Measurements from ENCODE around the gene MCUR1.
"Not testable (repeated sequence)": the region's sequence is repeated elsewhere in the genome, so short reads cannot be mapped to it uniquely, and the experiment has no call there.

Gene MCUR1

DNA sequence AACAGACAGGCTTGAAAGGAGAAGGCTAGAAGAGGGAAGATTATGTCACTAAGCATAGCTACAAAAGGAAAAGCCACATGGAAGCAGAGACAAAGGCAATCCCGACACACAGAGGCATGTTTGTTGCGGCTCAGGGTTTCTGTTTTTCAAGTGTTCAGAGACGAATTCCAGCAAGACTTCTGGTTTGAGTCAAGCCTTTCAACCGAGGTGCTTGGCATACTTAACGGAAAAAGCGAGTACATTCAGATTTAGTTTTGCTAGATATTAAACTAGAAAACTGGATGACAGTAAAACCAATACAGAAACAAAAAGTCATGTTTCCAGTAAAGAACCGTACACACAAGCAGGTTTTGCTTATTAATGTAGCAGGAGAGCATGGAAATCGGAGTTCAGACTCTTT is 27.2 kb downstream of the MCUR1 start:
- in situ Hi-C loops (cut with MboI; ENCODE audit: low sequenced_read_pairs) = no loop called here
- Histone ChIP-seq H3K4me3 (no peak overlapping the region), H3K9me3 (no peaks in the 10 kb centered on the region), H3K4me1 (peaks cover 15% of the 10 kb centered on the region), H3K36me3 (replicated peaks) (no peaks in the 10 kb centered on the region; the same call in 1 of the 2 replicates), H3K27me3 (ENCODE audit: low read depth) (no peaks in the 10 kb centered on the region)
- peak; percentile 40 to 49 for DNase-seq (ENCODE audit: low spot score in 2 of 2)

DNA sequence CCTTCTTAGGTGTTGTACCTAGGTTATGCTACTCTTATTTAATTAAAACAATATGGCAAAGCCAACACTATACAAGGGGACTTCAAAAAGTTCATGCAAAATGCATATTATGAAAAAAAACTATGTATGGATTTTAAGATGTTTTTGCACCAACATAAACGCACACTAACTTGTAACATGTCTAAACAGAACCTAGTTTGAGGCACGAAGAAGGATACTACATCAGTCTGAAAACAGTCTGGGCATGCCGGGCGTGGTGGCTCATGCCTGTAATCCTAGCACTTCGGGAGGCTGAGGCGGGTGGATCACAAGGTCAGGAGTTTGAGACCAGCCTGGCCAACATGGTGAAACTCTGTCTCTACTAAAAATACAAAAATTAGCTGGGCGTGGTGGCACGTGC is 34.2 kb downstream of the MCUR1 start:
- DNase-seq (ENCODE audit: low spot score in 2 of 2); H3K36me3 ChIP-seq (replicated peaks); H3K27me3 ChIP-seq (ENCODE audit: low read depth); H3K9me3 ChIP-seq; H3K4me3 ChIP-seq; in situ Hi-C loops (cut with MboI; ENCODE audit: low sequenced_read_pairs); H3K4me1 ChIP-seq: not testable (repeated sequence)

DNA sequence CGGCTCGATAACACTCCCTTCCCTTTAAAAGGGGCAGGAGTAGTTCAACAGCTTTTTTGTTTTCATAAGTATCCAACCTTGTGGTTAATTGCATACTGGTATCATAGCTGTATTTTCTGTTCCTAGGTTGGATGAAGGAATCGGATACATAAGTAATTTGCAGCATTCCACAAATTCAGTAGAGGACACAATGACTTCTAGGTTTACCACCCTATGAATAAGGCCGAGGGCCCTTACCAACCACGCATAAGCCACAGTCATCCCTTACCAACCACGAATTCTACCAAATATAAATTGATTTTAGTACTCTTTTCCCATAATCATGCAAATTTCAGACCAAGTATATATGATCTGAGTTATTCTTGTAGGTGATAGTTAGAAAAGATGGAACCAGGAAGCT is 36.3 kb downstream of the MCUR1 start:
- H3K9me3 ChIP-seq = no peaks in the 10 kb centered on the region
- no peak for DNase-seq (ENCODE audit: low spot score in 2 of 2)
- in situ Hi-C loops (cut with MboI; ENCODE audit: low sequenced_read_pairs) = no loop called here
- H3K27me3 ChIP-seq (ENCODE audit: low read depth) = no peaks in the 10 kb centered on the region
- no peak overlapping the region for H3K4me3 ChIP-seq
- H3K36me3 ChIP-seq (replicated peaks) = no peaks in the 10 kb centered on the region
- H3K4me1 ChIP-seq = no peaks in the 10 kb centered on the region

DNA sequence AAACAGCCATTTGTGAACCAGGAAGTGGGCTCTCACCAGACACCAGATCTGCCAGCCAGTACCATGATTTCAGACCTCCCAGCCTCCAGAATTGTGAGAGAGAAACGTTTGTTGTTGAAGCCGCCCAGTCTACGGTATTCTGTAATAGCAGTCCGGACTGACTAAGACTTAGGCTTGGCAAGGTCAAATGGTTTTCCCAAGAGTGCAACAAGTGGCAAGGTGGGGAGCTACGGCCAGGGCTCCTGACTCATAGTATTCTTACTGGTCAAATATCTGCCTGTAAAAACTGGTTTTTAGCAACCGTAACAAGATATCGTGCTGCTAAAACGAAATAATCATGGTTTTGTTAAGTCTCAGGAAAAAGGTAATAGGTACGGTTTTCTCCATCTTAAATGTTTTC is 37.8 kb downstream of the MCUR1 start:
- in situ Hi-C loops (cut with MboI; ENCODE audit: low sequenced_read_pairs) = no loop called here
- Histone ChIP-seq H3K27me3 (ENCODE audit: low read depth) (no peaks in the 10 kb centered on the region), H3K36me3 (replicated peaks) (no peaks in the 10 kb centered on the region), H3K4me1 (no peaks in the 10 kb centered on the region), H3K4me3 (no peak overlapping the region), H3K9me3 (no peaks in the 10 kb centered on the region)
- DNase-seq (ENCODE audit: low spot score in 2 of 2) = no peak

- DNase-seq (ENCODE audit: low spot score in 2 of 2); in situ Hi-C loops (cut with MboI; ENCODE audit: low sequenced_read_pairs): not testable (repeated sequence)
Measured at GRCh38 chr6:13775466-13775865, 38.9 kb downstream of the MCUR1 start.

DNA sequence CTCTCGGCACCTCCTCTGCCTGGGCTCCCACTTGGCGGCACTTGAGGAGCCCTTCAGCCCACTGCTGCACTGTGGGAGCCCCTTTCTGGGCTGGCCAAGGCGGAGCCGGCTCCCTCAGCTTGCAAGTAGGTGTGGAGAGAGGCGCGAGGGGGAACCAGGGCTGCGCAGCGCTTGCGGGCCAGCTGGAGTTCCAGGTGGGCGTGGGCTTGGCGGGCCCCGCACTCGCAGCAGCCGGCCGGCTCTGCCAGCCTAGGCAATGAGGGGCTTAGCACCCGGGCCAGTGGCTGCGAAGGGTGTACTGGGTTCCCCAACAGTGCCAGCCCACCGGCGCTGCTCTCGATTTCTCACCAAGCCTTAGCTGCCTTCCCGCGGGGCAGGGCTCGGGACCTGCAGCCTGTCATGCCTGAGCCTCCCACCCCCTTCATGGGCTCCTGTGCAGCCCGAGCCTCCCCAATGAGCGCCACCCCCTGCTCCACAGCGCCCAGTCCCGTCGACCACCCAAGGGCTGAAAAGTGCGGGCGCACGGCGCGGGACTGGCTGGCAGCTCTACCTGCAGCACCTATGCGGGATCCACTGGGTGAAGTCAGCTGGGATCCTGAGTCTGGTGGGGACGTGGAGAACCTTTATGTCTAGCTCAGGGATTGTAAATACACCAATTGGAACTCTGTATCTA is 41.9 kb downstream of the MCUR1 start:
- H3K27me3 ChIP-seq (ENCODE audit: low read depth); H3K4me1 ChIP-seq; H3K9me3 ChIP-seq; H3K4me3 ChIP-seq; in situ Hi-C loops (cut with MboI; ENCODE audit: low sequenced_read_pairs); DNase-seq (ENCODE audit: low spot score in 2 of 2); H3K36me3 ChIP-seq (replicated peaks): not testable (repeated sequence)

More at GRCh38 chr6:13775466-13775865, 38.9 kb downstream of the MCUR1 start:
- not testable (repeated sequence) for H3K36me3 ChIP-seq (replicated peaks); H3K9me3 ChIP-seq; H3K4me1 ChIP-seq; H3K4me3 ChIP-seq; H3K27me3 ChIP-seq (ENCODE audit: low read depth)

- Histone ChIP-seq H3K4me1 (peaks cover 19% of the 10 kb centered on the region), H3K27me3 (ENCODE audit: low read depth) (no peaks in the 10 kb centered on the region), H3K4me3 (no peak overlapping the region), H3K36me3 (replicated peaks) (no peaks in the 10 kb centered on the region), H3K9me3 (no peaks in the 10 kb centered on the region)
- in situ Hi-C loops (cut with MboI; ENCODE audit: low sequenced_read_pairs) = no loop called here
- peak in 1 of 2 experiments; percentile 16 for DNase-seq (ENCODE audit: low spot score in 2 of 2)
Measured at GRCh38 chr6:13769655-13770053, 44.7 kb downstream of the MCUR1 start.

DNA sequence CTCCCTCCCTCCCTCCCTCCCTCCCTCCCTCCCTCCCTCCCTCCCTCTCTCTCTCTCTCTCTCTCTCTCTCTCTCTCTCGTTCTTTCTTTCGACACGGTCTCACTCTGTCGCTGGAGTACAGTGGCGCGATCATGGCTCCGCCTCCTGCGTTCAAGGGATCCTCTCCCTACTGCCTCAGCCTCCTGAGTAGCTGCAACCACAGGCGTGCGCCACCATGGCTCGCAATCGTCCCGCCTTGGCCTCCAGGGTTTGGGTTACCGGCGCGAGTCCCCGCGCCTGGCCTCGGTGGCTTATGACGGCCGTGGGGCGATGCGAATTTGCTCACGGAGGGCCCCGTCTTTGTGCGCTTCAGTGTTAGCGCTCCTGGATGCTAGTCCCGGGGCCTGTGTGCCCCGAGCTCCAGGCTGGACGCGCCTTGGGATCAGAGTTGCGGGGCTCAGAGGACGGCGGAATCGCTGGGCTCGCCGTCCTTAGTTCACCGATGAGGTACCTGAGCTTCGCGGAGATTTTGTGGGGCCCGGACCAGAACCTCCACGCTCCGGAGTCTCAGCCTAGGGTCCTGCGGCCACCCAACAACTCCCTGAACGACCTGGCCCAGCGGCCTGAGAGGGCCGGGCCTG is 45.2 kb downstream of the MCUR1 start:
- H3K4me1 ChIP-seq = peaks cover 19% of the 10 kb centered on the region
- in situ Hi-C loops (cut with MboI; ENCODE audit: low sequenced_read_pairs) = no loop called here
- no peak for DNase-seq (ENCODE audit: low spot score in 2 of 2)
- no peaks in the 10 kb centered on the region for H3K36me3 ChIP-seq (replicated peaks)
- no peak overlapping the region for H3K4me3 ChIP-seq
- no peaks in the 10 kb centered on the region for H3K9me3 ChIP-seq
- H3K27me3 ChIP-seq (ENCODE audit: low read depth) = no peaks in the 10 kb centered on the region

DNA sequence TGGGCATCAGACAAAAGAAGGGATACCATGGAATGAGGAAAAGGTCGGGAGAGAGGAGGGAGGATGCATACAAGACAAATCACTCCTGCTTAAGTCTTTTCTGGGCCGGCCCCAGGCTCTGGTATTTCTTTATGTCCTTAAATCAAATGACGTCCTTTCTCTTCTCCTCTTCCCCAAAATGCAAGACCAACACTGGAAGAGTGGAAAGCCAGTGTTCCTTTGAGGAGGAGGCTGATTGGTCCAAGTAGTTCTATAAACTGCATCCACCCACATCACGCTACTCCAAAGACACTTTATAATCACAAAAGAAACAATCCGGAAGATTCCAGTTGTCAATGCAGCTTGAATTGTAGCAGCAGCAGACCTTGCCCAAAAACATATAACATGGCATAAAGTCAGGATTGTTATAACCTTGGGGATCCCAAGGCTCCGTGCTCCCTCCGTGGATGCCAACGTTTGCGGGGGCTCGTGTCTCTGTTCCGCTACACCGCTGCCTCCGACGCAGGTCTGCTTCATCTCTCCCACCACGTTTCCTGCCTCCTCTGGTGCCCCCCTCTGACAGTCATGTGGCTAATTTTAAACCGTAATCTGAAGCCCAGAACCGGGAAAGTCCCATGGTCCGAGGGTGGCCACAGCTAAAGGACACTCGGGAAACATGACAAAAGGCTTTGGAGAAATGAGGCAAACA is 47.1 kb downstream of the MCUR1 start:
- Histone ChIP-seq H3K4me3 (no peak overlapping the region), H3K27me3 (ENCODE audit: low read depth) (no peaks in the 10 kb centered on the region), H3K9me3 (no peaks in the 10 kb centered on the region), H3K4me1 (peaks cover 19% of the 10 kb centered on the region), H3K36me3 (replicated peaks) (no peaks in the 10 kb centered on the region)
- in situ Hi-C loops (cut with MboI; ENCODE audit: low sequenced_read_pairs) = no loop called here
- peak; percentile 43 to 55 for DNase-seq (ENCODE audit: low spot score in 2 of 2)

- no peaks in the 10 kb centered on the region for H3K36me3 ChIP-seq (replicated peaks)
- peak; percentile 55 to 66 for DNase-seq (ENCODE audit: low spot score in 2 of 2)
- peaks cover 19% of the 10 kb centered on the region for H3K4me1 ChIP-seq
Measured at GRCh38 chr6:13766201-13766634, 48.1 kb downstream of the MCUR1 start.

DNA sequence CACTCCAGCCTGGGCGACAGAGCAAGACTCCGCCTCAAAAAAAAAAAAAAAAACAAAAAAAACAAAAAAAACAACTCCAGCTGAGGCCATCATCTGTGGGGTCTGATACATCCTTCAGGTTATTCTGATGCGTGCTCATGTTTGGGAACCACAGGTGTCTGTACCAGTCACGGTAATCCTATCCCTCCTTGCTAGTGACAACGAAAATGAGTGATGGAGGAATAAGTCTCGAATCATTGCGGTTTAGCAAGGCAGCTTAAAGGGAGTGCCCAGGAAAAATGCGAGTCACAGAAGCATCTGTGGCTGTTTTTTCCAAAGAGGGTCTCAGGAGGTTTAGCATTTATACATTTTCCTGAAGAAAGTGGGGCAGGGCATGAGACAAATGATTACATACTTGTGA is 48.8 kb downstream of the MCUR1 start:
- in situ Hi-C loops (cut with MboI; ENCODE audit: low sequenced_read_pairs) = no loop called here

More at GRCh38 chr6:13766201-13766634, 48.1 kb downstream of the MCUR1 start:
- Histone ChIP-seq H3K9me3 (no peaks in the 10 kb centered on the region), H3K4me3 (no peak overlapping the region), H3K27me3 (ENCODE audit: low read depth) (no peaks in the 10 kb centered on the region)
- in situ Hi-C loops (cut with MboI; ENCODE audit: low sequenced_read_pairs) = no loop called here

DNA sequence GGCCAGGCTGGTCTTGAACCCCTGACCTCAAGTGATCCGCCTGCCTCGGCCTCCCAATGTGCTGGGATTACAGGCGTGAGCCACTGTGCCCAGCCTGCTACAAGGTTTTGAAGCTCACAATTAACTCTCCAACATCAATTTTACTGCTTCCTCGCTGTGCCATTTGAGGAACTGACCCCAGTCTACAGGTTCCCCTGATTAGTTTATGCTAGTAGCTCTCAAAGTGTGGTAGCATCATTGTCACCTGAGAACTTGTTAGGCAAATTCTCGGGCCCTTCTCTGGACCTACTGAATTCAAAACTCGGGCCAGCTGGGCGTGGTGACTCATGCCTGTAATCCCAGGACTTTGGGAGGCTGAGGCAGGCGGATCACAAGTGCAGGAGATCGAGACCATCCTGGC is 49.4 kb downstream of the MCUR1 start:
- DNase-seq (ENCODE audit: low spot score in 2 of 2) = no peak
- peaks cover 19% of the 10 kb centered on the region for H3K4me1 ChIP-seq
- in situ Hi-C loops (cut with MboI; ENCODE audit: low sequenced_read_pairs) = no loop called here

More for the DNA sequence above, 48.8 kb downstream of the MCUR1 start:
- no peaks in the 10 kb centered on the region for H3K27me3 ChIP-seq (ENCODE audit: low read depth)
- H3K36me3 ChIP-seq (replicated peaks) = no peaks in the 10 kb centered on the region
- peak in 1 of 2 experiments; percentile 23 for DNase-seq (ENCODE audit: low spot score in 2 of 2)
- H3K4me1 ChIP-seq = peaks cover 19% of the 10 kb centered on the region
- no peaks in the 10 kb centered on the region for H3K9me3 ChIP-seq
- no peak overlapping the region for H3K4me3 ChIP-seq

DNA sequence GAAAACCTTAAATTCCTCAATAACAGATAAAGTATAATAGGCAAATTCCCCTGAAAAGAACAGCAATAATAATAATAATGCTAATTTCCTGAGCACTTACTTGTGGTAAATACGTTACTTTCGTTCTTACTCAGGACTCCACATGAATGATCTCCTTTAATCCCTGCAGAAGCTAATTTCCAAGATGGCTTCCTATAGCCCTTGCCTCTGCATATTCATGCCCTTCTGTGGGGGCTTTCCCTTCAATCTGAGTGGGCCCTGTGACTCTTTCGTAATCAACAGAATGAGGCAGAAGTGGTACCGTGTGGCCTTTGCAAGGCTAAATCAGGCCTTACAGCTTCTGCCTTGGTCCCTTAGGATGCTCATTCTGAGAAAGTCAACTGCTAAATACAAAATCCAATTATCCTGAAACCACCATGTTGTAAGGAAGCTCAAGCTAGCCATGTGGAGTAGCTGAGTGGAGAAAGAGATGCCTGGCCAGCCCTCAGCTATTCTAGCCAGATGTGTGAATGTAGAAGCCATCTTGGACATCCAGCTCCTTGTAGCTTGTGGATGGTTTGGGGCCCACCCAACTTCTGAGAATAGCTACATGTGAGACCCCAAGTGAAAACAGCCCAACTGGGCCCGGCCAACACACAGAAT is 50.5 kb downstream of the MCUR1 start:
- in situ Hi-C loops (cut with MboI; ENCODE audit: low sequenced_read_pairs) = no loop called here
- H3K27me3 ChIP-seq (ENCODE audit: low read depth) = no peaks in the 10 kb centered on the region
- no peak for DNase-seq (ENCODE audit: low spot score in 2 of 2)
- H3K4me3 ChIP-seq = no peak overlapping the region
- peaks cover 19% of the 10 kb centered on the region for H3K4me1 ChIP-seq
- H3K9me3 ChIP-seq = no peaks in the 10 kb centered on the region
- no peaks in the 10 kb centered on the region for H3K36me3 ChIP-seq (replicated peaks)

More for the DNA sequence above, 49.4 kb downstream of the MCUR1 start:
- no peaks in the 10 kb centered on the region for H3K9me3 ChIP-seq
- no peaks in the 10 kb centered on the region for H3K36me3 ChIP-seq (replicated peaks)
- H3K27me3 ChIP-seq (ENCODE audit: low read depth) = no peaks in the 10 kb centered on the region
- H3K4me3 ChIP-seq = no peak overlapping the region
